Measurements from ENCODE around the gene SLC12A3.

Gene SLC12A3

GRCh38 chr16:56946767-56947603 is 82.0 kb downstream of the SLC12A3 start:
- peaks cover 3 to 6% of the 10 kb centered on the region in 2 experiments for H3K4me1 ChIP-seq (ENCODE audit: control insufficient read depth in 1 of 2, insufficient read depth in 1 of 2, low read depth in 1 of 2, low read length in 1 of 2)
- H3K27me3 ChIP-seq: no peaks in the 10 kb centered on the region

GRCh38 chr16:56947604-56947995 is 82.6 kb downstream of the SLC12A3 start:
- no peak overlapping the region for H3K4me3 ChIP-seq (ENCODE audit: low read depth in 1 of 2, low read length in 1 of 2)
- peaks cover 3 to 6% of the 10 kb centered on the region in 2 experiments for H3K4me1 ChIP-seq (ENCODE audit: control insufficient read depth in 1 of 2, insufficient read depth in 1 of 2, low read depth in 1 of 2, low read length in 1 of 2)
- no peaks in the 10 kb centered on the region for H3K9me3 ChIP-seq
- H3K27ac ChIP-seq: no peak overlapping the region
- TF ChIP-seq, protein P1, sequence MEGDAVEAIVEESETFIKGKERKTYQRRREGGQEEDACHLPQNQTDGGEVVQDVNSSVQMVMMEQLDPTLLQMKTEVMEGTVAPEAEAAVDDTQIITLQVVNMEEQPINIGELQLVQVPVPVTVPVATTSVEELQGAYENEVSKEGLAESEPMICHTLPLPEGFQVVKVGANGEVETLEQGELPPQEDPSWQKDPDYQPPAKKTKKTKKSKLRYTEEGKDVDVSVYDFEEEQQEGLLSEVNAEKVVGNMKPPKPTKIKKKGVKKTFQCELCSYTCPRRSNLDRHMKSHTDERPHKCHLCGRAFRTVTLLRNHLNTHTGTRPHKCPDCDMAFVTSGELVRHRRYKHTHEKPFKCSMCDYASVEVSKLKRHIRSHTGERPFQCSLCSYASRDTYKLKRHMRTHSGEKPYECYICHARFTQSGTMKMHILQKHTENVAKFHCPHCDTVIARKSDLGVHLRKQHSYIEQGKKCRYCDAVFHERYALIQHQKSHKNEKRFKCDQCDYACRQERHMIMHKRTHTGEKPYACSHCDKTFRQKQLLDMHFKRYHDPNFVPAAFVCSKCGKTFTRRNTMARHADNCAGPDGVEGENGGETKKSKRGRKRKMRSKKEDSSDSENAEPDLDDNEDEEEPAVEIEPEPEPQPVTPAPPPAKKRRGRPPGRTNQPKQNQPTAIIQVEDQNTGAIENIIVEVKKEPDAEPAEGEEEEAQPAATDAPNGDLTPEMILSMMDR (IDR thresholded peaks at IDR 0.05): no peak
- H3K36me3 ChIP-seq: peaks cover 68% of the 10 kb centered on the region
- no peaks in the 10 kb centered on the region for H3K27me3 ChIP-seq

More at GRCh38 chr16:56946767-56947603, 82.0 kb downstream of the SLC12A3 start:
- Histone ChIP-seq H3K4me3 (ENCODE audit: low read depth in 1 of 2, low read length in 1 of 2) (no peak overlapping the region), H3K27ac (peak overlapping the region; percentile 15), H3K9me3 (no peaks in the 10 kb centered on the region), H3K36me3 (peaks cover 74% of the 10 kb centered on the region)
- TF ChIP-seq, protein P1 (IDR thresholded peaks at IDR 0.05): no peak

DNA sequence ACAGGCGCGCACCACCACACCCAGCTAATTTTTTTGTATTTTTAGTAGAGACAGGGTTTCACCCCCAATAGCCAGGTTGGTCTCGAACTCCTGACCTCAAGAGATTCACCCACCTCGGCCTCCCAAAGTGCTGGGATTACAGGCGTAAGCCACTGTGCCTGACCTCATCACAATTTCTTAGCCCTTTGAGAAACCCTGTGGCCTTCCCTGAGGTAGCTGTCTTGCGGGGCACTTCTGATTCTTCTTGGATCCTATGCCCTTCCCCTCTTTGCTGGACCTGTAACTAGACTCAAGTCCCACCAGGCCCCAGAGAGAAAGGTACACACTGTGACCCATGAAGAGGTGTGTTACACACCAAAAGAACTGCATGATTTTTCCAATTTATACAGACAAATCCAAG is 83.2 kb downstream of the SLC12A3 start:
- H3K9me3 ChIP-seq: no peaks in the 10 kb centered on the region
- TF ChIP-seq, protein P1 (IDR thresholded peaks at IDR 0.05): no peak
- peaks cover 3 to 6% of the 10 kb centered on the region in 2 experiments for H3K4me1 ChIP-seq (ENCODE audit: control insufficient read depth in 1 of 2, insufficient read depth in 1 of 2, low read depth in 1 of 2, low read length in 1 of 2)
- no peak overlapping the region for H3K27ac ChIP-seq
- peaks cover 61% of the 10 kb centered on the region for H3K36me3 ChIP-seq
- H3K4me3 ChIP-seq (ENCODE audit: low read depth in 1 of 2, low read length in 1 of 2): no peak overlapping the region
- H3K27me3 ChIP-seq: no peaks in the 10 kb centered on the region

- no peaks in the 10 kb centered on the region for H3K27me3 ChIP-seq
- peaks cover 3 to 6% of the 10 kb centered on the region in 2 experiments for H3K4me1 ChIP-seq (ENCODE audit: control insufficient read depth in 1 of 2, insufficient read depth in 1 of 2, low read depth in 1 of 2, low read length in 1 of 2)
- H3K27ac ChIP-seq: no peak overlapping the region
- TF ChIP-seq, protein P1 (IDR thresholded peaks at IDR 0.05): no peak
- H3K36me3 ChIP-seq: peaks cover 43% of the 10 kb centered on the region
- H3K4me3 ChIP-seq (ENCODE audit: low read depth in 1 of 2, low read length in 1 of 2): no peak overlapping the region
- no peaks in the 10 kb centered on the region for H3K9me3 ChIP-seq
Observed at GRCh38 chr16:56950051-56950450, 85.0 kb downstream of the SLC12A3 start.

DNA sequence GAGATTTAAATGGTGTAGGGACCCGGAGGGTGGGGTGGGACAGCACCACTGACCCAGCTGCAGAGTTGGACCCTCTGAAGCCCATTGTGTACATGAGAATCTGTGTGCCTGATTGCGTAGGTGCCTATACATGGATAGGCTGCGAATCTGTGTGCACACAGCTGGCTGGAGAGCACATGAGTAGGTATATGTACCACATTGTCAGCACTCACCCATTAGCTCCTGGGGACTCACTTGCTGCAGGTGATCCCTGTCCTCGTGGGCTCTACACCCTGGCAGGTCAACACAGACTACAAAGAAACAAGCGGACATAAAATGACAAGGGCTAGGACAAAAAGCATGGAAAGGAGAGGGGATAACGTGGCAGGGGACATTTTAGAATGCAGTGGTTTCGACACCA is 85.4 kb downstream of the SLC12A3 start:
- TF ChIP-seq, protein P1 (IDR thresholded peaks at IDR 0.05): no peak
- H3K9me3 ChIP-seq: no peaks in the 10 kb centered on the region
- H3K27ac ChIP-seq: no peak overlapping the region
- H3K27me3 ChIP-seq: no peaks in the 10 kb centered on the region
- no peak overlapping the region for H3K4me3 ChIP-seq (ENCODE audit: low read depth in 1 of 2, low read length in 1 of 2)
- peaks cover 3 to 6% of the 10 kb centered on the region in 2 experiments for H3K4me1 ChIP-seq (ENCODE audit: control insufficient read depth in 1 of 2, insufficient read depth in 1 of 2, low read depth in 1 of 2, low read length in 1 of 2)
- peaks cover 39% of the 10 kb centered on the region for H3K36me3 ChIP-seq

All from neutrophil (primary cell).